Small intestine (tissue), 4 donors: ENCODE data around the gene UPF3B. TPM values are rescaled to one million over a fixed set of nuclear protein-coding genes. Genes with fewer than 3 reads are reported as not detected.

Experiments used
- polyA plus RNA-seq, 4 donors: library from polyadenylated mRNA; stranded (reverse) in 3 of 4; unstranded in 1 of 4; fragments of 200-250 nt in 3 of 4; fragments of 120-200 nt in 1 of 4; gene quantifications; one replicate each; pipeline versions ENCODE4 v1.2.1 to v1.2.3, GENCODE V29; 2013
- donor health status: healthy with polysubstance abuse.
- donor health status: Bipolar disorder and iron deficiency.
- donor health status: healthy.

The UPF3B gene
- polyA plus RNA-seq, 4 donors = 13.0 to 22.1 (median 16.3) TPM

Other genes starting within 250 kb of the UPF3B start
- gene NKRF, start 246.5 kb downstream of the UPF3B start, polyA plus RNA-seq = 1 to 10 TPM; 2.9 to 8.2 (median 4.1) TPM
- 10 to 100 TPM in 1 of 4 donors, 1 to 10 TPM in 3; 3.6 to 13.0 (median 6.9) TPM for gene SEPTIN6, start 159.8 kb downstream of the UPF3B start, polyA plus RNA-seq
- 1 to 10 TPM; 3.3 to 5.7 (median 4.9) TPM for gene SOWAHD, start 94.4 kb downstream of the UPF3B start, polyA plus RNA-seq
- 1,000 to 10,000 TPM; 3,740 to 8,743 (median 5,210) TPM for gene RPL39, start 61.3 kb downstream of the UPF3B start, polyA plus RNA-seq
- 10 to 100 TPM; 17.5 to 27.5 (median 21.0) TPM for gene RNF113A, start 18.8 kb upstream of the UPF3B start, polyA plus RNA-seq
- 100 to 1,000 TPM in 3 of 4 donors, 10 to 100 TPM in 1; 87.9 to 420 (median 233) TPM for gene NDUFA1, start 18.9 kb upstream of the UPF3B start, polyA plus RNA-seq
- gene AKAP14, start 42.9 kb upstream of the UPF3B start, polyA plus RNA-seq = under 1 TPM in 2 of 4 donors, not detected in 2; 0.10 to 0.37 TPM
- 1 to 10 TPM; 4.9 to 9.2 (median 5.0) TPM for gene NKAP, start 90.8 kb upstream of the UPF3B start, polyA plus RNA-seq
- gene RHOXF2B, start 224.7 kb upstream of the UPF3B start, polyA plus RNA-seq = not detected